SIG-M5 treated with dmso at 0.1 percent for 504 hours (cell line): ENCODE results near the gene DNAJC10.
"Not testable (repeated sequence)": the region's sequence is repeated elsewhere in the genome, so short reads cannot be mapped to it uniquely, and the experiment has no call there.

ENCODE experiments used
- DNase-seq: peaks from one replicate; lab custom pipeline; 2025; ENCODE audit not compliant: unreplicated experiment; lab: John Stamatoyannopoulos, UW

DNAJC10 gene

DNA sequence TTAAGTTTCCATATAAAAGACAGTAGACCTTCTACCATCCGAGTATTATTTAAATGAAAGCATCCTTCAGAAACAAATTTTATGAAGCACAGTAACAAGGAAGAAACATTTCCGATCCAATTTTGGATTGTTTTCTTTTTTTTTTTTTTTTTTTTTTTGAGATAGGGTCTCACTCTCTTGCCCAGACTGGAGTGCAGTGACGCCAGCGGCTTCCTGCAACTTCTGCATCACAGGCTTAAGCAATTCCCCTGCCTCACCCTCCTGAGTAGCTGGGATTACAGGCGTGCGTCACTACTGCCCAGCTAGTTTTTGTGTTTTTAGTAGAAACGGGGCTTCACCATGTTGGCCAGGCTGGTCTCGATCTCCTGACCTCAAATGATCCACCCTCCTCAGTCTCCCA lies 3.1 kb downstream of the DNAJC10 start:
- DNase-seq, result not testable (repeated sequence)

DNA sequence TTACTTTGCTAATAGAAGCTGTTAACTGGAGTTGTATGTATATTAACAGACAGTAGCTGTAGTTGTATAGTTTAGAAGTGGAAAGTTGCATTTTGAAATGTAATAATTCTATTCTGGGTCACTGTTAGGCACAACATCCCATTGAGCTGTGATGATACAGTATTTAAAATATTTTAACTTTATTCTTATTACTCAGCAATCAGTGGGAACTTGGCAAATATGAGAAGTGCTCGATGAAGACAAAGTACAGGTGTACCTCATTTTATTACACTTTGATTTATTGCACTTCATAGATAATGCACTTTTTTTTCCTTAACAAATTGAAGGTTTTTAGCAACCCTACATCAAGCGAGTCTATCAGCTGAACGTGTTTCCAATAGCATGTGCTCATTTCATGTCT lies 8.6 kb downstream of the DNAJC10 start:
- DNase-seq, result no peak

- peak; percentile 5 for DNase-seq
These were observed 10.4 kb downstream of the DNAJC10 start for GRCh38 chr2:182726473-182726872.

- no peak for DNase-seq
These were observed 12.0 kb downstream of the DNAJC10 start for GRCh38 chr2:182728014-182728413.

GRCh38 chr2:182729710-182730339 lies 13.8 kb downstream of the DNAJC10 start:
- DNase-seq, result no peak

- DNase-seq, result no peak
These were observed 14.4 kb downstream of the DNAJC10 start for GRCh38 chr2:182730486-182730885.

DNA sequence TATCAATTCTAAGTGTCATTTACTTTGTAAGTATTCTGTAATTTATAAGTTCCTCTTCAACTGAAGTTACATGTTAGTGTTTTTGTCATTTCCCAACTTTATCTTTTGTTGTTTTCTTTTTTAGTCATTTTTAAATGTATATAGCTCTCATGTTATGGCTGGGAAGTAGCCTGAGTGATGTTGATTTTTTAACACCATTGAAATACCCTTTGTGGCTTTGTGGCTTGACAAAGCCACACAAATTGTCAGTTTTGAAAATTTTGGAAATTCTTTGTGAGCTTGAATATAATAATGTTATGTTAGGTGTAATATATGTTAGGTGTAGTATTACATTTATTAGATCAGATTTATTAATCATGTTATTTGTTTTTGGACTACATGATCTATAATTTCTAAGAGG lies 16.7 kb downstream of the DNAJC10 start:
- no peak for DNase-seq

- DNase-seq, result no peak
These were observed 17.5 kb downstream of the DNAJC10 start for GRCh38 chr2:182733572-182733971.

GRCh38 chr2:182736856-182737255 lies 20.8 kb downstream of the DNAJC10 start:
- not testable (repeated sequence) for DNase-seq

- no peak for DNase-seq
These were observed 24.6 kb downstream of the DNAJC10 start for GRCh38 chr2:182740701-182741100.

DNA sequence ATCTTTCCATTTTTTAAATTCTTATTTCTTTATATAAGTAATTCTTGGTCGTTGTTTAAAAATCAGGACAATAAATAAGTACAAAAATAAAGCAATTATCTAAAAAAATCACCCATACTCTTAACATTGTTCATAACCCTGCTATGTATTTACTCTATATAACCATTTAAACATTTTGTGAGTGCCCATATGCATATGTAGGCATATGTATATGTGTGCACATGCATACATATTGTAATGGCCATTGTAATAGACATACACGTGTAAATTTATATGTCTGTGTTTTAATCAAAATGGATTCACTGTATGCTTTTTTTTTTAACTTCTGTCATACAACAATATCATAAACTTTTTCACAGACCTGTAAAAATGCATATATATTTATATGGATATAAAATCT lies 25.6 kb downstream of the DNAJC10 start:
- no peak for DNase-seq

DNA sequence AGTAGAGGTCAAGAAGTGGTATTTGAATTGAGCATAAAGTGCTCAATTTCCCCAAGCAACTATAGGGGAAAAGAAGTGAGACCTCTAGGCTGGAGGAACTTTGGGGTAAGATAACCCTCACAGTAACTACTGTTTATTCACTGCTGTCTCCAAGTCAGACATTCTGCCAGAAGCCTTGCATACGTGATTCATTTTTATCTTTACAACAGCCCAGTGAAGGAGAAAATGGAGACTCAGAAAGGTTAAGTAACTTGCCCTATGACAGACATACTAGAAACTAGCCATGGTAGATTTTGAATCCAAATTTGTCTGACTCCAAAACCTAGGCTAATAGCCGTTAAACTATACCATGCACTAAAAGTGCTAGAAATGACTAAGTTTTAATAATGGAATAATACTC lies 28.4 kb downstream of the DNAJC10 start:
- no peak for DNase-seq

DNA sequence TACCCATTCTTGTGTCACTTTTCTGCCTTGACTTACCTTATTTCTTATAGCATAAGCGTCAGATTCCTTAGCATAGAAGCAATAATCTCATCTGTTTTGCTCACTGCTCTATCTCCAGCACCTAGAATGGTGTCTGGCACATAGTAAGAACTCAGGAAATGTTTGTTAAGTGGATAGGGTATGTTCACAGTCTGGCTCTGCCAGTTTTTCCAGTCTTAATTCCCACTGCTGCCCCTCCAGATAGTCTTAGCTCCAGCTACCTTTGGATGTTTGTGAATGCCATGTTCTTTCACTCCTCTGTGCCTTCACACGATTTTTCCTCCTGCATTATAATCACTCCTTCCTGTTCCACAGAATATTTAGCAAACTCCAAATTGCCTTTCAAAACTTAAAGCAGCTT lies 29.0 kb downstream of the DNAJC10 start:
- DNase-seq, result peak; percentile 5

DNA sequence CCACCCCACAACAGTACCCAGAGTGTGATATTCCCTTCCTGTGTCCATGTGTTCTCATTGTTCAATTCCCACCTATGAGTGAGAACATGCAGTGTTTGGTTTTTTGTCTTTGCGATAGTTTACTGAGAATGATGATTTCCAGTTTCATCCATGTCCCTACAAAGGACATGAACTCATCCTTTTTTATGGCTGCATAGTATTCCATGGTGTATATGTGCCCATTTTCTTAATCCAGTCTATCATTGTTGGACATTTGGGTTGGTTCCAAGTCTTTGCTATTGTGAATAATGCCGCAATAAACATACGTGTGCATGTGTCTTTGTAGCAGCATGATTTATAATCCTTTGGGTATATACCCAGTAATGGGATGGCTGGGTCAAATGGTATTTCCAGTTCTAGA lies 29.8 kb downstream of the DNAJC10 start:
- DNase-seq, result not testable (repeated sequence)

- no peak for DNase-seq
These were observed 38.2 kb downstream of the DNAJC10 start for GRCh38 chr2:182754231-182754630.

GRCh38 chr2:182758379-182758778 lies 42.3 kb downstream of the DNAJC10 start:
- DNase-seq, result no peak

- DNase-seq, result no peak
These were observed 45.8 kb downstream of the DNAJC10 start for GRCh38 chr2:182761903-182762302.

- DNase-seq, result peak; percentile 1
These were observed 47.4 kb downstream of the DNAJC10 start for GRCh38 chr2:182763311-182763912.

DNA sequence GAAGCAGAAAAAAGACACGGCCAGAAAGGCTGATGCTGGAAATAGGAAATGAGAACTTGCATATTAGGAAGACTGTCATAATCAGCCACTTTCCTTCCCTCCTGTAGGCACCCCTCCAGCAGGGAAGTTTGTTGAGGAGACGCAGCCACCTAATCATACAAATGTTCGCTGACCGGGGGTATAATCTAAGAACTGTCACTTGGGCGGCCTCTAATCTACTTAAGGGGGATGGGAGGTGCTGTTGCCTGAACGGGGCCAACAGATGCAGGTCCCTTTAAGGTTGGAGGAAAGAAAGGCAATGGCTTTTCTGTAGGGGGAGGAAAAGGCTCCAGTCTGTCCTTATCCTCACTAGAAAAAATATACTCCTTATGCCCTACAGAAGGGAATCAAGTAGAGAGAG lies 50.6 kb downstream of the DNAJC10 start:
- DNase-seq, result no peak

DNA sequence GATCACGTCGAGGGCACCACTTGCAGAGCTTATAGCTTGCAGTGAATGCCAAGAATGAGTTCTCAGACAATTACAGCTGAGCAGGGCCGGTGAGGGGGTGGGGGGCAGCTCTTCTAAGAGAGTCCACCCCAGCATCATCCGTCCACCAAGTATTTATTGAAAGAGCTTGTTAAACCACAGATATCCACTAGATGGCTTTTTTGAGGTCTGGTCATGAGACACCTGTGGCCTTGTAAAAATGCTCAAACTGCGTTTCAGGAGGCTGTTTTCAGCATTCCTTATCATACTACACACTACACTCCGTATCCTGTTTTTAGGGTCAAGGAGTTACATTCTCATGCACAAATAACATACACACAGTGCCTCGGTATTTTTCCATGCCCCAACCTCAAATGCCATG lies 51.5 kb downstream of the DNAJC10 start:
- peak; percentile 7 for DNase-seq

DNA sequence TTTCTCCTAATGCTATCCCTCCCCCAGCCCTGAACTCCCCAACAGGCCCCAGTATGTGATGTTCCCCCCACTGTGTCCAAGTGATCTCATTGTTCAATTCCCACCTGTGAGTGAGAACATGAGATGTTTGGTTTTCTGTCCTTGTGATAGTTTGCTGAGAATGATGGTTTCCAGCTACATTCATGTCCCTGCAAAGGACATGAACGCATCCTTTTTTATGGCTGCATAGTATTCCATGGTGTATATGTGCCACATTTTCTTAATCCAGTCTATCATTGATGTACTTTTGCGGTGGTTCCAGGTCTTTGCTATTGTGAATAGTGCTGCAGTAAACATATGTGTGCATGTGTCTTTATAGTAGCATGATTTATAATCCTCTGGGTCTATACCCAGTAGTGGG lies 52.9 kb downstream of the DNAJC10 start:
- DNase-seq, result not testable (repeated sequence)

DNA sequence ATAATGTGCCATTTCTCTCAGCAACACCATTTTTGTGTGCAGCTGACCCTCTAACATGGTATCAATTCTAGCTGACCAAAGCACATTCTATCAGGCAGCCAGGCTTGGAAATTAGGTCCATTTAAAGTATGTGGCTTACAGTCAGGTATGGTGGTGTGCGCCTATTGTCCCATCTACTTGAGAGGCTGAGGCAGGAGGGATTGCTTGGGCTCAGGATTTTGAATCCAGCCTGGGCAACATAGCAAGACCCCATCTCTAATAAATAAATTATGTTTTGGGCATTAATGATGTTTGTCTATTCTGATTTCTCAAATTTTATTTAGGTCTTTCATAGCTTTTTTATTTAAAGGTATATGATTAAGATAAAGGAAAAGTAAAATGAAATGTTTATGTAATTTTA lies 63.3 kb downstream of the DNAJC10 start:
- DNase-seq, result no peak

- not testable (repeated sequence) for DNase-seq
These were observed 65.0 kb downstream of the DNAJC10 start for GRCh38 chr2:182781099-182781498.
